Lung (tissue), 12 donors: ENCODE results near the gene SYNDIG1L. TPM values are rescaled to one million over a fixed set of nuclear protein-coding genes. Genes with fewer than 3 reads are reported as not detected.

Experiments used
- ATAC-seq: fragments of 200-7000 bp; cut with Tn5 transposase; one replicate; pipeline ENCODE4 v1.9.1; 2020; ENCODE audit warnings: moderate number of reproducible peaks; ENCODE audit not compliant: insufficient read depth, low FRiP score
- DNase-seq, 3 donors: peaks; one replicate each; pipeline ENCODE4 v3.0.0-alpha.2; 2013 to 2017
- H3K27ac ChIP-seq, 2 donors: one replicate each; pipeline ENCODE4 v1.5.1; 2013; ENCODE audit warnings: mild to moderate bottlenecking in 2 of 2, moderate library complexity in 2 of 2, control low read depth in 1 of 2, inconsistent platforms in 1 of 2, low read depth in 1 of 2, low read length in 1 of 2
- H3K27me3 ChIP-seq, 3 donors: one replicate each; pipeline ENCODE4 v1.5.1; 2013; ENCODE audit warnings: low read length in 2 of 3; ENCODE audit not compliant: control insufficient read depth in 3 of 3, insufficient read depth in 3 of 3
- H3K36me3 ChIP-seq, 4 donors: one replicate each; pipeline ENCODE4 v1.5.1; 2013; ENCODE audit warnings: low read length in 4 of 4, mild to moderate bottlenecking in 1 of 4, moderate library complexity in 1 of 4; ENCODE audit not compliant: control insufficient read depth in 4 of 4, insufficient read depth in 4 of 4
- H3K4me1 ChIP-seq, 5 donors: one replicate each; pipeline ENCODE4 v1.5.1; 2013; ENCODE audit warnings: low read length in 5 of 5, mild to moderate bottlenecking in 2 of 5, moderate library complexity in 1 of 5; ENCODE audit not compliant: control insufficient read depth in 5 of 5, insufficient read depth in 5 of 5
- H3K4me3 ChIP-seq: one replicate; pipeline ENCODE4 v1.5.1; 2013; ENCODE audit warnings: mild to moderate bottlenecking, control low read depth, moderate library complexity
- H3K9ac ChIP-seq, 2 donors: one replicate each; pipeline ENCODE4 v1.5.1; 2013; ENCODE audit warnings: low read length in 2 of 2, control low read depth in 1 of 2; ENCODE audit not compliant: insufficient read depth in 1 of 2
- H3K9me3 ChIP-seq, 4 donors: one replicate each; pipeline ENCODE4 v1.5.1; 2013; ENCODE audit warnings: low read length in 3 of 4, mild to moderate bottlenecking in 1 of 4, moderate library complexity in 1 of 4; ENCODE audit not compliant: control insufficient read depth in 4 of 4, insufficient read depth in 3 of 4
- WGBS, 2 donors: extraction: QIAGEN DNeasy Blood & Tissue Kit; methylation state at CpG; one replicate each; pipeline ENCODE4 v1.1.7; 2013; 5-methylcytosine and 5-hydroxymethylcytosine counted together
- polyA plus RNA-seq, 2 donors: library from polyadenylated mRNA; stranded (reverse); fragments of 200-250 nt; gene quantifications; one replicate each; pipeline ENCODE4 v1.2.1, GENCODE V29; 2013
- total RNA-seq, 2 donors: library from RNA; depleted of rRNA in 1 of 2; stranded (reverse); fragments of >200 nt in 1 of 2; gene quantifications; one replicate each; pipeline ENCODE4 v1.2.1, GENCODE V29; 2014 to 2021
- TF ChIP-seq, protein P1 (sequence below): IDR thresholded peaks from 2 replicates; pipeline ENCODE4 v1.5.1; 2012; ENCODE audit warnings: mild to moderate bottlenecking; ENCODE audit errors: control extremely low read depth, extremely low read depth
- donor health status: control.
- donor health status: control.
- donor health status: Bipolar disorder and iron deficiency.
- donor health status: healthy.
- donor health status: DM: yes; HTN: yes; CAD: no.

The SYNDIG1L gene
- total and polyA plus RNA-seq, 4 donors: 0.39 to 1.2 (median 0.94) TPM

DNA sequence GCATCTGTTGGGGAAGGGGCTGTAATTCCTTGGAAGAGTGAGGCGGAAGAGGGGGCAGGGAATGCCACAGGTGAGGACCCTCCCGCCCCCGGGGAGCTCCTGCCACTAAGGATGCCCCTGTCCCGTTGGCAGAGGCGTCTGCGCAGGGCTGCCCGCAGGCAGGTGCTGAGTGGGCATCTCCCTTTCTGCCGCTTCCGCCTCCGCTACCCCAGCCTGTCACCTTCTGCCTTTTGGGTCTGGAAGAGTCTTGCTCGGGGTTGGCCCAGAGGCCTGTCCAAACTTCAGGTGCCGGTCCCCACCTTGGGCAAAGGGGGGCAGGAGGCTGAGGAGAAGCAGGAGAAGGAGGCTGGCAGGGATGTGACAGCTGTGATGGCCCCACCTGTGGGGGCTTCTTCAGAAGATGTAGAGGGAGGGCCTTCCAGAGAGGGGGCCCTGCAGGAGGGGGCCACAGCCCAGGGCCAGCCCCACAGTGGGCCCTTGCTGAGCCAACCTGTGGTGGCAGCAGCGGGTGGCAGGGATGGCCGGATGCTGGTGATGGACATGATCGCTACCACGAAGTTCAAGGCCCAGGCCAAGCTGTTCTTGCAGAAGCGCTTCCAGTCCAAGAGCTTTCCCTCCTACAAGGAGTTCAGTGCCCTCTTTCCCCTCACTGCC, 67.7 kb downstream of the SYNDIG1L start:
- TF ChIP-seq, protein P1, sequence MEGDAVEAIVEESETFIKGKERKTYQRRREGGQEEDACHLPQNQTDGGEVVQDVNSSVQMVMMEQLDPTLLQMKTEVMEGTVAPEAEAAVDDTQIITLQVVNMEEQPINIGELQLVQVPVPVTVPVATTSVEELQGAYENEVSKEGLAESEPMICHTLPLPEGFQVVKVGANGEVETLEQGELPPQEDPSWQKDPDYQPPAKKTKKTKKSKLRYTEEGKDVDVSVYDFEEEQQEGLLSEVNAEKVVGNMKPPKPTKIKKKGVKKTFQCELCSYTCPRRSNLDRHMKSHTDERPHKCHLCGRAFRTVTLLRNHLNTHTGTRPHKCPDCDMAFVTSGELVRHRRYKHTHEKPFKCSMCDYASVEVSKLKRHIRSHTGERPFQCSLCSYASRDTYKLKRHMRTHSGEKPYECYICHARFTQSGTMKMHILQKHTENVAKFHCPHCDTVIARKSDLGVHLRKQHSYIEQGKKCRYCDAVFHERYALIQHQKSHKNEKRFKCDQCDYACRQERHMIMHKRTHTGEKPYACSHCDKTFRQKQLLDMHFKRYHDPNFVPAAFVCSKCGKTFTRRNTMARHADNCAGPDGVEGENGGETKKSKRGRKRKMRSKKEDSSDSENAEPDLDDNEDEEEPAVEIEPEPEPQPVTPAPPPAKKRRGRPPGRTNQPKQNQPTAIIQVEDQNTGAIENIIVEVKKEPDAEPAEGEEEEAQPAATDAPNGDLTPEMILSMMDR: no peak
- WGBS, 2 donors: 92 to 97% methylated on average over 17 of the region's 17 CpGs
- H3K9me3 ChIP-seq: no peaks in the 10 kb centered on the region
- ATAC-seq (no peak), DNase-seq (no peak)
- H3K4me1 ChIP-seq: no peaks in the 10 kb centered on the region
- H3K9ac ChIP-seq: no peak overlapping the region
- no peaks in the 10 kb centered on the region for H3K36me3 ChIP-seq
- H3K4me3 ChIP-seq: no peak overlapping the region
- no peak overlapping the region for H3K27ac ChIP-seq
- H3K27me3 ChIP-seq: peaks cover 0 to 3% (median 2%) of the 10 kb centered on the region in 3 donors

DNA sequence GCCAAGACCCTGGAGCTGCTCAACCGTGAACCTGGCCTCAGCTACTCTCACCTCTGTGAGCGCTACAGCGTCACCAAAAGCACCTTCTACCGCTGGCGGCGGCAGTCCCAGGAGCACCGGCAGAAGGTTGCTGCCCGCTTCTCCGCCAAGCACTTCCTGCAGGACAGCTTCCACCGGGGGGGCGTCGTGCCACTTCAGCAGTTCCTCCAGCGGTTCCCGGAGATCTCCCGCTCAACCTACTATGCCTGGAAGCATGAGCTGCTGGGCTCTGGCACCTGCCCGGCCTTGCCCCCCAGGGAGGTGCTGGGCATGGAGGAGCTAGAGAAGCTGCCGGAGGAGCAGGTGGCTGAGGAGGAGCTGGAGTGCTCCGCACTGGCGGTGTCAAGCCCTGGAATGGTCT, 68.4 kb downstream of the SYNDIG1L start:
- H3K27ac ChIP-seq: no peak overlapping the region
- no peaks in the 10 kb centered on the region for H3K36me3 ChIP-seq
- H3K9ac ChIP-seq: no peak overlapping the region
- no peaks in the 10 kb centered on the region for H3K4me1 ChIP-seq
- DNase-seq: no peak
- 90 to 92% methylated on average over 19 of the region's 19 CpGs for WGBS, 2 donors
- ATAC-seq: no peak
- TF ChIP-seq, protein P1: no peak
- H3K9me3 ChIP-seq: no peaks in the 10 kb centered on the region
- H3K27me3 ChIP-seq: no peaks in the 10 kb centered on the region
- H3K4me3 ChIP-seq: no peak overlapping the region

DNA sequence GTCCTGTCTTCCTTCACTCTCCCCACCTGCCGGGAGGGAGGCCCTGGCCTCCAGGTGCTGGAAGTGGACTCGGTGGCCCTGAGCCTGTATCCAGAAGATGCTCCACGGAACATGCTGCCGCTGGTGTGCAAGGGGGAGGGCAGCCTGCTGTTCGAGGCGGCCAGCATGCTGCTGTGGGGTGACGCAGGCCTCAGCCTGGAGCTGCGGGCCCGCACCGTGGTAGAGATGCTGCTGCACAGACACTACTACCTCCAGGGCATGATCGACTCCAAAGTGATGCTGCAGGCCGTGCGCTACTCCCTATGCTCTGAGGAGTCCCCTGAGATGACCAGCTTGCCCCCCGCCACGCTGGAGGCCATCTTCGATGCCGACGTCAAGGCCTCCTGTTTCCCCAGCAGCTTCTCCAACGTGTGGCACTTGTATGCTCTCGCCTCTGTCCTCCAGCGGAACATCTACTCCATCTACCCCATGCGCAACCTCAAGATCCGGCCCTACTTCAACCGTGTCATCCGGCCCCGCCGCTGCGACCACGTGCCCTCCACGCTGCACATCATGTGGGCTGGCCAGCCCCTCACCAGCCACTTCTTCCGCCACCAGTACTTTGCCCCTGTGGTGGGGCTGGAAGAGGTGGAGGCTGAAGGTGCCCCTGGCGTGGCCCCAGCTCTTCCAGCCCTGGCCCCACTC, 69.0 kb downstream of the SYNDIG1L start:
- H3K27me3 ChIP-seq: no peaks in the 10 kb centered on the region
- no peaks in the 10 kb centered on the region for H3K4me1 ChIP-seq
- no peak overlapping the region for H3K4me3 ChIP-seq
- no peak overlapping the region for H3K9ac ChIP-seq
- WGBS, 2 donors: 92 to 93% methylated on average over 32 of the region's 32 CpGs
- TF ChIP-seq, protein P1: no peak
- DNase-seq: no peak
- no peaks in the 10 kb centered on the region for H3K36me3 ChIP-seq
- no peak overlapping the region for H3K27ac ChIP-seq
- ATAC-seq: no peak
- no peaks in the 10 kb centered on the region for H3K9me3 ChIP-seq

Other genes with a start within 250 kb of the SYNDIG1L start
- not detected for gene VSX2, start 186.8 kb downstream of the SYNDIG1L start, total RNA-seq
- not detected for gene VSX2, start 186.8 kb downstream of the SYNDIG1L start, polyA plus RNA-seq
- gene ABCD4, start 123.3 kb downstream of the SYNDIG1L start, total RNA-seq: 10 to 100 TPM; 43.9 to 72.7 TPM
- 10 to 100 TPM; 25.7 to 42.3 TPM for gene ABCD4, start 123.3 kb downstream of the SYNDIG1L start, polyA plus RNA-seq
- gene VRTN, start 77.7 kb downstream of the SYNDIG1L start, total RNA-seq: under 1 TPM in 1 of 2 donors, not detected in 1; 0.06 TPM
- gene VRTN, start 77.7 kb downstream of the SYNDIG1L start, polyA plus RNA-seq: not detected
- gene NPC2, start 67.1 kb upstream of the SYNDIG1L start, total RNA-seq: 1,000 to 10,000 TPM in 1 of 2 donors, 100 to 1,000 TPM in 1; 922 to 1,175 TPM
- gene NPC2, start 67.1 kb upstream of the SYNDIG1L start, polyA plus RNA-seq: 1,000 to 10,000 TPM; 1,205 to 1,539 TPM
- gene ISCA2, start 67.6 kb upstream of the SYNDIG1L start, total RNA-seq: 10 to 100 TPM; 19.7 to 21.8 TPM
- gene ISCA2, start 67.6 kb upstream of the SYNDIG1L start, polyA plus RNA-seq: 10 to 100 TPM; 21.1 to 24.7 TPM
- gene LTBP2, start 186.0 kb upstream of the SYNDIG1L start, total RNA-seq: 10 to 100 TPM; 33.4 to 78.4 TPM
- gene LTBP2, start 186.0 kb upstream of the SYNDIG1L start, polyA plus RNA-seq: 10 to 100 TPM; 13.2 to 18.2 TPM